Fibroblast of the aortic adventitia (primary cell): ENCODE results near the gene MAGI2. TPM values are rescaled to one million over a fixed set of nuclear protein-coding genes. Genes with fewer than 3 reads are reported as not detected.
A peak's percentile ranks its signal among the peaks of the same experiment; 100 is the strongest.

Source experiments
- DNase-seq: peaks from one replicate; pipeline ENCODE4 v3.0.0-alpha.2; 2010; ENCODE audit warnings: low read depth
- H3K4me3 ChIP-seq: 2 replicates; pipeline ENCODE4 v1.5.1; 2011; ENCODE audit warnings: low read depth, mild to moderate bottlenecking, control low read depth, low read length, moderate library complexity
- total RNA-seq: library from RNA; depleted of rRNA; stranded (reverse); fragments of >200 nt; gene quantifications from 2 replicates; pipeline ENCODE4 v1.2.3, GENCODE V29; 2012; ENCODE audit warnings: low replicate concordance
- TF ChIP-seq, protein P1 (sequence below): IDR thresholded peaks from 2 replicates; pipeline ENCODE4 v1.5.1; 2011; ENCODE audit warnings: mild to moderate bottlenecking, low read length, control low read depth, inconsistent platforms; ENCODE audit not compliant: insufficient read depth

Gene MAGI2
- total RNA-seq, 1 donor, result 25.5 TPM

- TF ChIP-seq, protein P1, sequence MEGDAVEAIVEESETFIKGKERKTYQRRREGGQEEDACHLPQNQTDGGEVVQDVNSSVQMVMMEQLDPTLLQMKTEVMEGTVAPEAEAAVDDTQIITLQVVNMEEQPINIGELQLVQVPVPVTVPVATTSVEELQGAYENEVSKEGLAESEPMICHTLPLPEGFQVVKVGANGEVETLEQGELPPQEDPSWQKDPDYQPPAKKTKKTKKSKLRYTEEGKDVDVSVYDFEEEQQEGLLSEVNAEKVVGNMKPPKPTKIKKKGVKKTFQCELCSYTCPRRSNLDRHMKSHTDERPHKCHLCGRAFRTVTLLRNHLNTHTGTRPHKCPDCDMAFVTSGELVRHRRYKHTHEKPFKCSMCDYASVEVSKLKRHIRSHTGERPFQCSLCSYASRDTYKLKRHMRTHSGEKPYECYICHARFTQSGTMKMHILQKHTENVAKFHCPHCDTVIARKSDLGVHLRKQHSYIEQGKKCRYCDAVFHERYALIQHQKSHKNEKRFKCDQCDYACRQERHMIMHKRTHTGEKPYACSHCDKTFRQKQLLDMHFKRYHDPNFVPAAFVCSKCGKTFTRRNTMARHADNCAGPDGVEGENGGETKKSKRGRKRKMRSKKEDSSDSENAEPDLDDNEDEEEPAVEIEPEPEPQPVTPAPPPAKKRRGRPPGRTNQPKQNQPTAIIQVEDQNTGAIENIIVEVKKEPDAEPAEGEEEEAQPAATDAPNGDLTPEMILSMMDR, result no peak
- no peak overlapping the region for H3K4me3 ChIP-seq
- no peak for DNase-seq
These were observed 8.9 kb upstream of the MAGI2 start for GRCh38 chr7:79462390-79462789.

- no peak overlapping the region for H3K4me3 ChIP-seq
- TF ChIP-seq, protein P1, result no peak
- peak; percentile 56 for DNase-seq
These were observed 8.2 kb upstream of the MAGI2 start for GRCh38 chr7:79461660-79462059.

GRCh38 chr7:79459381-79459780, 5.9 kb upstream of the MAGI2 start:
- H3K4me3 ChIP-seq, result no peak overlapping the region
- peak; percentile 86 for DNase-seq
- TF ChIP-seq, protein P1, result no peak

DNA sequence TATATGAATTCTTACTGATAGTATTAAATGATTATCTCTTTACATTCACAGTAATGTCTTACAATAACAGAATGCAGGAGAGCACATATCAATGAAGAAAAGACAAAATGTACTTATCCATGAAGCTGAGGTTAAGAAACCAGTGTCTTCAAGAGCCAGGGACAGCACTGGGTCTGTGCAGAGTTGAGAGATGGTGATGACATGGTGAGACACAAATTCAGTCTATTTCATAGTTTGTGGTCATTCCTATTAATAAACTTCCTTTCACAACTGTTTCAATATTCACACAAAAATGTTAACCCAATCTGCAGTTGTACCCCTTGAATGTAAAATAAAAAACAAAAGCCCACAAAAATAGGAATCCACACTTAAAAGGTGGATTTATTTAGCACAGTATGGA, 5.3 kb upstream of the MAGI2 start:
- peak; percentile 45 for DNase-seq
- no peak overlapping the region for H3K4me3 ChIP-seq
- TF ChIP-seq, protein P1, result no peak

- TF ChIP-seq, protein P1, result no peak
- peak overlapping the region; percentile 91 for H3K4me3 ChIP-seq
- DNase-seq, result peak; percentile 17
These were observed 1.8 kb upstream of the MAGI2 start for GRCh38 chr7:79455173-79455790.

- TF ChIP-seq, protein P1, result peak; percentile 23
- H3K4me3 ChIP-seq, result peak overlapping the region; percentile 91
- DNase-seq, result peak; percentile 63
These were observed 994 bp upstream of the MAGI2 start for GRCh38 chr7:79454361-79454960.

GRCh38 chr7:79453266-79453557, 255 bp downstream of the MAGI2 start:
- peak overlapping the region; percentile 91 for H3K4me3 ChIP-seq
- TF ChIP-seq, protein P1, result no peak
- DNase-seq, result no peak
